Sigmoid colon (tissue), 7 donors: ENCODE results near the gene DGKQ. TPM values are rescaled to one million over a fixed set of nuclear protein-coding genes. Genes with fewer than 3 reads are reported as not detected.
"Not testable (repeated sequence)": the region's sequence is repeated elsewhere in the genome, so short reads cannot be mapped to it uniquely, and the experiment has no call there.

Source experiments
- DNase-seq: peaks from one replicate; pipeline ENCODE4 v3.0.0-alpha.2; 2019
- H3K27ac ChIP-seq, 4 donors: fragments of 200-600 bp; sonication (generic); one replicate each; pipeline ENCODE4 v1.5.1; 2016 to 2019; ENCODE audit warnings: mild to moderate bottlenecking in 1 of 4
- H3K27me3 ChIP-seq, 3 donors: fragments of 200-600 bp; sonication (generic); one replicate each; pipeline ENCODE4 v1.5.1; 2019; ENCODE audit warnings: mild to moderate bottlenecking in 1 of 3
- H3K36me3 ChIP-seq, 4 donors: fragments of 200-600 bp; sonication (generic); one replicate each; pipeline ENCODE4 v1.5.1; 2016 to 2019
- H3K4me1 ChIP-seq, 4 donors: fragments of 200-600 bp; sonication (generic); one replicate each; pipeline ENCODE4 v1.5.1; 2017 to 2019
- H3K4me3 ChIP-seq, 4 donors: fragments of 200-600 bp; sonication (generic); one replicate each; pipeline ENCODE4 v1.5.1; 2017 to 2019; ENCODE audit warnings: mild to moderate bottlenecking in 2 of 4, moderate library complexity in 1 of 4
- H3K9me3 ChIP-seq, 4 donors: fragments of 200-600 bp in 3 of 4; sonication (generic) in 3 of 4; one replicate each; pipeline versions ENCODE4 v1.5.1 to v1.6.1; 2013 to 2019
- EP300 ChIP-seq, 4 donors: sonication (generic); formaldehyde crosslinking; IDR thresholded peaks; one replicate each; pipeline ENCODE4 v1.6.1; 2017; ENCODE audit warnings: antibody characterized with exemption in 4 of 4
- POLR2A ChIP-seq, 2 donors: fragments of 450-650 bp; IDR thresholded peaks; one replicate each; pipeline ENCODE4 v1.6.1; 2016; ENCODE audit warnings: antibody characterized with exemption in 2 of 2, mild to moderate bottlenecking in 2 of 2, moderate library complexity in 2 of 2
- POLR2AphosphoS5 ChIP-seq, 4 donors: sonication (generic); formaldehyde crosslinking; IDR thresholded peaks; one replicate each; pipeline ENCODE4 v1.6.1; 2017; ENCODE audit warnings: antibody characterized with exemption in 4 of 4
- WGBS, 2 donors: extraction: QIAGEN DNeasy Blood & Tissue Kit; methylation state at CpG; one replicate each; pipeline ENCODE4 v1.1.7; 2013; 5-methylcytosine and 5-hydroxymethylcytosine counted together
- intact Hi-C: fragments of 100-400 bp; cut with DNase I; formaldehyde crosslinking; loops from one replicate; pipeline ENCODE4 v1.15.1; 2023
- polyA plus RNA-seq, 3 donors: library from polyadenylated mRNA; stranded (reverse); fragments of 200-250 nt; gene quantifications; one replicate each; pipeline ENCODE4 v1.2.3, GENCODE V29; 2013
- total RNA-seq, 4 donors: library from RNA; depleted of rRNA; stranded (reverse); fragments of >200 nt; gene quantifications; one replicate each; pipeline ENCODE4 v1.1.0, GENCODE V29; 2016
- TF ChIP-seq, protein P1 (sequence below), 4 experiments: fragments of 450-650 bp in 3 of 4; fragments of 200-600 bp in 1 of 4; IDR thresholded peaks; one replicate each; pipeline ENCODE4 v1.5.1; 2016 to 2019; ENCODE audit warnings: antibody characterized with exemption in 4 of 4, mild to moderate bottlenecking in 3 of 4, moderate library complexity in 2 of 4
- donor health status: healthy with polysubstance abuse.
- donor health status: Bipolar disorder and iron deficiency.
- donor health status: healthy.

Gene DGKQ
- total and polyA plus RNA-seq, 7 donors: 3.5 to 26.2 (median 8.9) TPM

GRCh38 chr4:929096-929765 lies 44.1 kb downstream of the DGKQ start:
- Histone ChIP-seq H3K4me1 (peaks cover 0 to 56% (median 41%) of the 10 kb centered on the region in 4 donors), H3K9me3 (no peaks in the 10 kb centered on the region), H3K27ac (no peak overlapping the region), H3K27me3 (no peaks in the 10 kb centered on the region), H3K36me3 (no peaks in the 10 kb centered on the region), H3K4me3 (no peak overlapping the region)
- WGBS, 2 donors: 89% methylated on average over 17 of the region's 17 CpGs
- intact Hi-C loops: no loop called here
- TF ChIP-seq EP300 (IDR thresholded peaks at IDR 0.05): no peak
- TF ChIP-seq POLR2A (IDR thresholded peaks at IDR 0.05): no peak
- TF ChIP-seq POLR2AphosphoS5 (IDR thresholded peaks at IDR 0.05): no peak
- TF ChIP-seq, protein P1, sequence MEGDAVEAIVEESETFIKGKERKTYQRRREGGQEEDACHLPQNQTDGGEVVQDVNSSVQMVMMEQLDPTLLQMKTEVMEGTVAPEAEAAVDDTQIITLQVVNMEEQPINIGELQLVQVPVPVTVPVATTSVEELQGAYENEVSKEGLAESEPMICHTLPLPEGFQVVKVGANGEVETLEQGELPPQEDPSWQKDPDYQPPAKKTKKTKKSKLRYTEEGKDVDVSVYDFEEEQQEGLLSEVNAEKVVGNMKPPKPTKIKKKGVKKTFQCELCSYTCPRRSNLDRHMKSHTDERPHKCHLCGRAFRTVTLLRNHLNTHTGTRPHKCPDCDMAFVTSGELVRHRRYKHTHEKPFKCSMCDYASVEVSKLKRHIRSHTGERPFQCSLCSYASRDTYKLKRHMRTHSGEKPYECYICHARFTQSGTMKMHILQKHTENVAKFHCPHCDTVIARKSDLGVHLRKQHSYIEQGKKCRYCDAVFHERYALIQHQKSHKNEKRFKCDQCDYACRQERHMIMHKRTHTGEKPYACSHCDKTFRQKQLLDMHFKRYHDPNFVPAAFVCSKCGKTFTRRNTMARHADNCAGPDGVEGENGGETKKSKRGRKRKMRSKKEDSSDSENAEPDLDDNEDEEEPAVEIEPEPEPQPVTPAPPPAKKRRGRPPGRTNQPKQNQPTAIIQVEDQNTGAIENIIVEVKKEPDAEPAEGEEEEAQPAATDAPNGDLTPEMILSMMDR (IDR thresholded peaks at IDR 0.05): no peak
- no peak for DNase-seq

GRCh38 chr4:927566-927965 lies 45.8 kb downstream of the DGKQ start:
- DNase-seq, H3K4me3 ChIP-seq, intact Hi-C loops, H3K27me3 ChIP-seq, H3K36me3 ChIP-seq, H3K27ac ChIP-seq, H3K9me3 ChIP-seq: not testable (repeated sequence)
- H3K4me1 ChIP-seq: peaks cover 0 to 47% (median 31%) of the 10 kb centered on the region in 4 donors
- WGBS, 2 donors: 90 to 95% methylated on average over 21 of the region's 21 CpGs

DNA sequence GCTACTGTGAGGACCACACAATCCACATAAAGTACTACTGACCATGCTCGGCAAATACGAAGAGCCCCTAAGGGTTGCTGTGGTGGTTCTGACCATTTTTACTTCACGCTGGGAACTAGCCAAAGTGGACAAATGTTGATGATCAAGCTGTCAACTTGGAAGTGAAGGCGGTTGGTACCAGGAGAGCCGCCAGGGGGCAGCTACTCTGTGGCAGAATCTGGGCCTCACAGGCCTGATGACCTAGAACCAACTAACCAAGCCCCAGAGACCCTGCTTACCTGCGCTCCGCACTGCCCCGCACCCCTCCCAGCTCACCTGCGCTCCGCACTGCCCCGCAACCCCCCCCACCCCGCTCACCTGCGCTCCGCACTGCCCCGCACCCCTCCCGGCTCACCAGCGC lies 46.8 kb downstream of the DGKQ start:
- DNase-seq: no peak
- Histone ChIP-seq H3K9me3 (no peaks in the 10 kb centered on the region), H3K4me3 (no peak overlapping the region), H3K36me3 (no peaks in the 10 kb centered on the region), H3K27me3 (no peaks in the 10 kb centered on the region), H3K4me1 (peaks cover 0 to 50% (median 28%) of the 10 kb centered on the region in 4 donors), H3K27ac (no peak overlapping the region)
- 86 to 88% methylated on average over 17 of the region's 17 CpGs for WGBS, 2 donors
- no peak for TF ChIP-seq EP300 (IDR thresholded peaks at IDR 0.05)
- no peak for TF ChIP-seq POLR2AphosphoS5 (IDR thresholded peaks at IDR 0.05)
- TF ChIP-seq, protein P1 (IDR thresholded peaks at IDR 0.05): no peak
- TF ChIP-seq POLR2A (IDR thresholded peaks at IDR 0.05): no peak
- intact Hi-C loops: no loop called here

- peaks cover 0 to 50% (median 24%) of the 10 kb centered on the region in 4 donors for H3K4me1 ChIP-seq
- H3K27ac ChIP-seq: no peak overlapping the region
- no peaks in the 10 kb centered on the region for H3K9me3 ChIP-seq
- H3K4me3 ChIP-seq: no peak overlapping the region
- TF ChIP-seq EP300 (IDR thresholded peaks at IDR 0.05) (no peak), POLR2A (IDR thresholded peaks at IDR 0.05) (no peak), POLR2AphosphoS5 (IDR thresholded peaks at IDR 0.05) (no peak)
- TF ChIP-seq, protein P1 (IDR thresholded peaks at IDR 0.05): no peak
- WGBS, 2 donors: 80 to 85% methylated on average over 26 of the region's 26 CpGs
- no peaks in the 10 kb centered on the region for H3K27me3 ChIP-seq
- DNase-seq: no peak
- intact Hi-C loops: no loop called here
- no peaks in the 10 kb centered on the region for H3K36me3 ChIP-seq
Measured at GRCh38 chr4:925771-926500, 47.4 kb downstream of the DGKQ start.

DNA sequence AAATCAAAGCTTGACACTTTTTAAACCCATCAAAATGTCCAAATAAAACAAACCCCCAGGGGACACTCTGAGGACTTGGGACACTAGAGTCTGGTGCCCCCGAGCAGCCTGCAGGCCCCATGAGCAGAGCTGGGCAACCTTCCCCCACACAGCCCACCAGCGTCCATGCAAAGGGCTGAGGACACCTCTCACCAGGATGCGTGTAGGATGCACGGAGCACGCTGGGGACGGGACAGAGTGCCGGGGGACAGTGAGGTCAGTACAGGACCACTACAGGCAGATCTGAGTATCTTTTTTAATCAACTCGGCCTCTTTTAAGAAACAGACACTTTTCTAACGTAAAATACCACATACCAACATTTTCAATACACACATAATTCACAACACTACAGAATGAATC lies 48.2 kb downstream of the DGKQ start:
- H3K9me3 ChIP-seq: no peaks in the 10 kb centered on the region
- TF ChIP-seq, protein P1 (IDR thresholded peaks at IDR 0.05): no peak
- TF ChIP-seq EP300 (IDR thresholded peaks at IDR 0.05) (no peak), POLR2AphosphoS5 (IDR thresholded peaks at IDR 0.05) (no peak), POLR2A (IDR thresholded peaks at IDR 0.05) (no peak)
- H3K36me3 ChIP-seq: no peaks in the 10 kb centered on the region
- no peak overlapping the region for H3K4me3 ChIP-seq
- no peak for DNase-seq
- WGBS, 2 donors: 89 to 92% methylated on average over 9 of the region's 9 CpGs
- H3K27me3 ChIP-seq: no peaks in the 10 kb centered on the region
- H3K27ac ChIP-seq: no peak overlapping the region
- H3K4me1 ChIP-seq: peaks cover 0 to 44% (median 19%) of the 10 kb centered on the region in 4 donors
- intact Hi-C loops: no loop called here
